Epithelial cell of proximal tubule (primary cell): ENCODE results near the gene PARVG. TPM values are rescaled to one million over a fixed set of nuclear protein-coding genes. Genes with fewer than 3 reads are reported as not detected.

ENCODE experiments used
- DNase-seq: peaks from one replicate; pipeline ENCODE4 v3.0.0-alpha.2; 2011; ENCODE audit warnings: low read depth
- H3K4me3 ChIP-seq: 2 replicates; pipeline ENCODE4 v1.5.1; 2011; ENCODE audit warnings: low read depth, mild to moderate bottlenecking, low read length
- total RNA-seq: library from RNA; depleted of rRNA; stranded (reverse); fragments of >200 nt; gene quantifications from 2 replicates; pipeline ENCODE4 v1.2.3, GENCODE V29; 2015
- TF ChIP-seq, protein P1 (sequence below): conservative IDR thresholded peaks from 2 replicates; pipeline ENCODE4 v1.5.1; 2012; ENCODE audit warnings: low read depth, mild to moderate bottlenecking, low read length

PARVG gene
- total RNA-seq, 1 donor from 2014 or later = not detected

DNA sequence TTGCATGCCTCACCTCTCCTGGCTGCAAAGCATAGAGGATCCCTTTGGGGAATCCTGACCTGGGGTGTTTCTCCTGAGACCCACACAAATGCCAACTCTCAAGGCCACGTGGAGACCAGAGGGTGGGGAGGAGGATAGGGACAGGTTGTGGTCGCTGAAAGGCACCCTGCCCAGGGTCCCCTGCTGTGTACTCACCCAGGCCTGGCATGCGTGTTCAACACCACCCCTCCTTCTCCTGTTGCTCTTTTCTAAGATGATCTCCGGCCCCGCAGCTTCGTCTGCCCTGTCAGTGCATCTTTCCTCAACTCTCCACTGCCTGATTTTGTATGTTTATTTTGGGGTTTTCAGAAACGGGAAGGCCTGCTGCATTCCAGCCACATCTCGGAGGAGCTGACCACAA, 44.6 kb upstream of the PARVG start:
- H3K4me3 ChIP-seq = no peak overlapping the region
- TF ChIP-seq, protein P1, sequence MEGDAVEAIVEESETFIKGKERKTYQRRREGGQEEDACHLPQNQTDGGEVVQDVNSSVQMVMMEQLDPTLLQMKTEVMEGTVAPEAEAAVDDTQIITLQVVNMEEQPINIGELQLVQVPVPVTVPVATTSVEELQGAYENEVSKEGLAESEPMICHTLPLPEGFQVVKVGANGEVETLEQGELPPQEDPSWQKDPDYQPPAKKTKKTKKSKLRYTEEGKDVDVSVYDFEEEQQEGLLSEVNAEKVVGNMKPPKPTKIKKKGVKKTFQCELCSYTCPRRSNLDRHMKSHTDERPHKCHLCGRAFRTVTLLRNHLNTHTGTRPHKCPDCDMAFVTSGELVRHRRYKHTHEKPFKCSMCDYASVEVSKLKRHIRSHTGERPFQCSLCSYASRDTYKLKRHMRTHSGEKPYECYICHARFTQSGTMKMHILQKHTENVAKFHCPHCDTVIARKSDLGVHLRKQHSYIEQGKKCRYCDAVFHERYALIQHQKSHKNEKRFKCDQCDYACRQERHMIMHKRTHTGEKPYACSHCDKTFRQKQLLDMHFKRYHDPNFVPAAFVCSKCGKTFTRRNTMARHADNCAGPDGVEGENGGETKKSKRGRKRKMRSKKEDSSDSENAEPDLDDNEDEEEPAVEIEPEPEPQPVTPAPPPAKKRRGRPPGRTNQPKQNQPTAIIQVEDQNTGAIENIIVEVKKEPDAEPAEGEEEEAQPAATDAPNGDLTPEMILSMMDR = no peak
- DNase-seq = no peak

DNA sequence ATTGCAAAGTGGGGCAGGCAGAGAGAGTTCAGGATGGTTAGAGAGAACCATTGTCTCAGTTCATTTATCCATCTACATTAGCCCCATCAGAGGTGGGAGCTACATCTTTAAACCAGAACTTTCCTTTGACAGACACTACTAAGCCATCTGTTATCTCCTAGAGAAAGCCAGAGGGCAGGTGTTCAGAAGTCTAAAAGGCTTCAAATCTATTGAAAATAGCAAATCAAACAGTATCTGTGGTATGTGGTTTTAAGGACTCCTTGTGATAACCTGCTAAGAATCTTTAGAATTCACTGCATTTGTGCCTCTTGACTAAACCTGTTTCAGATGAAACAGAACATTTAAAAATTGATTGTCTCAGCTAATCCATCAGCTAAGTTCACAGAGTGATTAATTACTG, 43.9 kb upstream of the PARVG start:
- TF ChIP-seq, protein P1 = no peak
- no peak for DNase-seq
- H3K4me3 ChIP-seq = no peak overlapping the region

DNA sequence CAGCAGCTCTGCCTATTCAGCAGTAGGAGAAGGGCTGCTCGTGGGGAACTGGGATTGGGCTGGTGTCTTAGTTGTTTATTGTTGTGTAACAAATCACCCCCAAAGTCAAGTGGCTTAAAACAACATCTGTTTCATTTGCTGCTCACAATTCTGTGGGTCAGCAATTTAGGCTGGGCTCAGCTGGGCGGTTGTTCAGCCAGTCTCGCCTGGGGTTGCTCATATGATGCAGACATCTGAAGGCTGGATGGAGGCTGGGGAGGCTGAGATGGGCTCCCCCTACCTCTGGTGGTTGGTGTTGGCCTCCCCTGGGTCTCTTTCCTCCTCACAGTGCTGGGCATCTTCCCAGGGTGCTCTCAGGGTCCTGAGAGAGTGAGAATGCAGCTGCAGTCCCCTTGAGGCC, 43.3 kb upstream of the PARVG start:
- DNase-seq = no peak
- TF ChIP-seq, protein P1 = no peak
- H3K4me3 ChIP-seq = no peak overlapping the region

DNA sequence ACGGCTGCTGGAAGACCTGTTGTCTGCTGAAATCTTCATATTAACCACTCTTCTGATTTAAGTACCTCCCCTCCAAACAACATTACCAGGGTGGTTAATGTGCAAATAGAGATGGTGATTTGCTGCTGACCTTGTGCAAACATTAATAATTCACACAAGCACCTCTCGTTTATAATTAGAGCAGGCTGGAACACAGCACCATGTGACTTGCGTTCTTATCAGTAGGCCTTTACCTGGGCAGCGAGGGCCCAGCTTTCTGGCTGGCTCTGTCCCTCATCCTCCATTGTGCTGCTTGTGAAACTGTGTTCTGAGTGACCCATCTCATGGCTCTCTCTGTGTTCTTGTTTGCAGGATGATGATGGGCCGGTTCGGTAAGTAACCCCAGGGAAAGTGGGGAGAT, 41.0 kb upstream of the PARVG start:
- H3K4me3 ChIP-seq = no peak overlapping the region
- no peak for DNase-seq
- TF ChIP-seq, protein P1 = no peak

DNA sequence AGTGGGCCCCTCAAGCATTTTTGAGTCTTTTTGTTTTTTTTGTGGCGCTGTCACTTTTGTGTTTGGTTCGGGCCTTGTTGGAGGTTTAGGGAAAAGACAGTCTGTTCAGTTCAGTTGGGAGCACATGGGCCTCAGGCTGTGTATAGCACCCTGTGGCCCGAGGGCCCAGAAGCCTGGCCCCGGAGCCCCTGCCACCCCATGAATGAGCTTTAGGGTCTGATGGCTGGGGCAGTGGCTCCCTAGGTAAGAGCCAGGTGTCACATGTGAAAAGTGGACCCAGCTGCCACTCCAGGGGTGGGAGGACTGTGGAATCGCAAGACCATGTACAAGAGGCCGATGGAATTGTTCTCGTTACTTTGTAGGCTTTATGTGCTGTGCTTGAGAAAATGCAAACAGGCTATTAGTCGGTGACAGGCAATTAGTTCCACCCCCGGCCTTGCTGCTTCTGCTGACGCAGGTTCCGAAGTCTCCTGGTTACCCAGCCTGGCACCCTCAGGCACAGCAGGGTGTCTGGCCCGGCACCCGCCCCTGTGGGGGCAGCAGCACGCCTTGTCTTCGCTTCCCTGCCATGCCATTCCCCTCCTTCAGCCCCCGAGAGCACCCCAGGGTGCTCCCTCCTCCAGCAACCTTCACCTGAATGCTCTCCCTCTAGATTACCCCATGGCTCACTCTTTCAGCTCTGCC, 38.2 kb upstream of the PARVG start:
- no peak for DNase-seq
- TF ChIP-seq, protein P1 = no peak
- H3K4me3 ChIP-seq = no peak overlapping the region

DNA sequence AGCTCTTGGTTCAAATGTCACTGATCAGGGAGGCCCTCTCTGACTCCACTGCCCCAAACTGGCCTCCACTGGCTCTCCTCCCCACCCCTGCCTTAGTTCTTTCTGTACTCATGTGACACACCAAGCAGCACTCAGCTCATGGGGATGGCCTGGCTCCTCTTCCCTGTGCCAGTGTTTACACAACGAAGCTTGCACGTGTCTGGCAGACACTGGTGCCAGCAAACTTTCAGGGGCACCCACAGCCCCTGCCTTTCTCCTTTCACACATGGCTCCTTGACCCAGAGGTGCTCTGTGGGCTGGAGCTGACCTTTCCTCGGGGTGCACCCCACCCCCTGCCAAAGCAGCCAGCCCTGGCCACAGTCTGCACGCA, 37.6 kb upstream of the PARVG start:
- TF ChIP-seq, protein P1 = no peak
- no peak for DNase-seq
- H3K4me3 ChIP-seq = no peak overlapping the region

DNA sequence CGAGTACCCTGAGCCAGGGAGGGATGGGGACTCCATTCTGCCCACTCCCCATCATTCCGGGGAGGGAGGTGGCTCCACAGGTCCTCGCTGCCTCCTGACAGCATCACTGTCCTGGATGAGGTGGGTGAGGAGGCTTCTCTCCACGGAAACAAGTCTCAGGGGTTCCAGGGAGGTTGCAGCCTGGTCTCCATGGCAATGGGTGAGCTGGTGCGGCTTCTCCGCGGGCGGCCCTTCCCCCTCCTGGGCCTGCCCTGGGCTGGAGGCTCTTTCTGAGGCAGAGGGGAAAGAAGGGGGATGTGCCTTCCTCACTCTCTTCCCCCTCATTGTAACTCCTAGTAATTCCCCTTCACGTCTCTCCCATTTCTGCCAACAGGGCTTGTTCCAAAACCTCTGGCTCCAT, 37.1 kb upstream of the PARVG start:
- H3K4me3 ChIP-seq = no peak overlapping the region
- DNase-seq = no peak
- TF ChIP-seq, protein P1 = no peak
